Fibroblast of skin of back (primary cell): Measurements from ENCODE around the gene RASL12.
"Not testable (repeated sequence)": the region's sequence is repeated elsewhere in the genome, so short reads cannot be mapped to it uniquely, and the experiment has no call there.

ENCODE experiments used
- DNase-seq: peaks from one replicate; pipeline ENCODE4 v3.0.0-alpha.2; 2013

Gene RASL12

GRCh38 chr15:65054333-65055200 lies 13.2 kb downstream of the RASL12 start:
- DNase-seq: peak; percentile 62

GRCh38 chr15:65052956-65053355 lies 14.8 kb downstream of the RASL12 start:
- DNase-seq: no peak

- no peak for DNase-seq
Measured at GRCh38 chr15:65051266-65051665, 16.5 kb downstream of the RASL12 start.

GRCh38 chr15:65050270-65050669 lies 17.5 kb downstream of the RASL12 start:
- no peak for DNase-seq

- peak; percentile 92 for DNase-seq
Measured at GRCh38 chr15:65049418-65049840, 18.4 kb downstream of the RASL12 start.

- no peak for DNase-seq
Measured at GRCh38 chr15:65048241-65048640, 19.6 kb downstream of the RASL12 start.

GRCh38 chr15:65044724-65045481 lies 22.9 kb downstream of the RASL12 start, which contains the start of gene SLC51B:
Gene SLC51B, plus strand, starts transcription at chr15:65045387. Its CDS starts 4,618 bp downstream, at chr15:65050005.
- no peak for DNase-seq

GRCh38 chr15:65044218-65044617 lies 23.6 kb downstream of the RASL12 start:
- DNase-seq: not testable (repeated sequence)

GRCh38 chr15:65042776-65043327 lies 24.9 kb downstream of the RASL12 start:
- DNase-seq: no peak

- no peak for DNase-seq
Measured at GRCh38 chr15:65041787-65042186, 26.0 kb downstream of the RASL12 start.

- DNase-seq: no peak
Measured at GRCh38 chr15:65040461-65040860, 27.3 kb downstream of the RASL12 start.

- no peak for DNase-seq
Measured at GRCh38 chr15:65038836-65039235, 29.0 kb downstream of the RASL12 start.

GRCh38 chr15:65038428-65038827 lies 29.4 kb downstream of the RASL12 start:
- DNase-seq: no peak

- DNase-seq: no peak
Measured at GRCh38 chr15:65037309-65037708, 30.5 kb downstream of the RASL12 start.

GRCh38 chr15:65034719-65035118 lies 33.1 kb downstream of the RASL12 start:
- no peak for DNase-seq

- DNase-seq: peak; percentile 46
Measured at GRCh38 chr15:65033659-65034269, 34.0 kb downstream of the RASL12 start.

GRCh38 chr15:65032801-65033537 lies 34.8 kb downstream of the RASL12 start:
- DNase-seq: peak; percentile 70

- no peak for DNase-seq
Measured at GRCh38 chr15:65029736-65030208, 38.0 kb downstream of the RASL12 start.

- DNase-seq: peak; percentile 82
Measured at GRCh38 chr15:65028921-65029735, 38.7 kb downstream of the RASL12 start, which contains the start of gene MTFMT. Gene MTFMT, minus strand, starts transcription at chr15:65029639. Its CDS starts 26 bp downstream, at chr15:65029613.

- DNase-seq: no peak
Measured at GRCh38 chr15:65028338-65028737, 39.5 kb downstream of the RASL12 start.

- no peak for DNase-seq
Measured at GRCh38 chr15:65027593-65027992, 40.2 kb downstream of the RASL12 start.
